Activated gamma-delta T cell treated with Interleukin-2 at 50 U/mL for 16 hours (primary cell): Measurements from ENCODE around the gene FIGNL2.

Source experiments
- DNase-seq: peaks from one replicate; pipeline ENCODE4 v3.0.0-alpha.2; 2020

The FIGNL2 gene

GRCh38 chr12:51874000-51874399 lies 25.5 kb upstream of the FIGNL2 start:
- no peak for DNase-seq

GRCh38 chr12:51873251-51873994 lies 24.9 kb upstream of the FIGNL2 start:
- DNase-seq, result no peak

- no peak for DNase-seq
Observed at GRCh38 chr12:51872689-51872981, 24.1 kb upstream of the FIGNL2 start.

- DNase-seq, result no peak
Observed at GRCh38 chr12:51871918-51872688, 23.6 kb upstream of the FIGNL2 start.

GRCh38 chr12:51871126-51871525 lies 22.6 kb upstream of the FIGNL2 start:
- DNase-seq, result no peak

GRCh38 chr12:51870504-51870903 lies 22.0 kb upstream of the FIGNL2 start:
- DNase-seq, result no peak

- DNase-seq, result no peak
Observed at GRCh38 chr12:51869931-51870330, 21.4 kb upstream of the FIGNL2 start.

- DNase-seq, result no peak
Observed at GRCh38 chr12:51869496-51869865, 21.0 kb upstream of the FIGNL2 start.

- no peak for DNase-seq
Observed at GRCh38 chr12:51868821-51869495, 20.4 kb upstream of the FIGNL2 start.

- DNase-seq, result no peak
Observed at GRCh38 chr12:51867796-51868428, 19.4 kb upstream of the FIGNL2 start.

- DNase-seq, result no peak
Observed at GRCh38 chr12:51867371-51867770, 18.9 kb upstream of the FIGNL2 start.

- no peak for DNase-seq
Observed at GRCh38 chr12:51866762-51867161, 18.2 kb upstream of the FIGNL2 start.

GRCh38 chr12:51866324-51866723 lies 17.8 kb upstream of the FIGNL2 start:
- no peak for DNase-seq

- no peak for DNase-seq
Observed at GRCh38 chr12:51865757-51866270, 17.3 kb upstream of the FIGNL2 start.

- no peak for DNase-seq
Observed at GRCh38 chr12:51864833-51865670, 16.5 kb upstream of the FIGNL2 start.

- DNase-seq, result no peak
Observed at GRCh38 chr12:51863933-51864832, 15.7 kb upstream of the FIGNL2 start.

GRCh38 chr12:51863363-51863932 lies 14.9 kb upstream of the FIGNL2 start:
- DNase-seq, result no peak

GRCh38 chr12:51862947-51863346 lies 14.4 kb upstream of the FIGNL2 start:
- no peak for DNase-seq

- no peak for DNase-seq
Observed at GRCh38 chr12:51860986-51861385, 12.5 kb upstream of the FIGNL2 start.

GRCh38 chr12:51855586-51856428 lies 7.3 kb upstream of the FIGNL2 start:
- DNase-seq, result no peak
